ENCODE measurements around the gene TNFRSF13B.
"Not testable (repeated sequence)": the region's sequence is repeated elsewhere in the genome, so short reads cannot be mapped to it uniquely, and the experiment has no call there.

Gene TNFRSF13B

DNA sequence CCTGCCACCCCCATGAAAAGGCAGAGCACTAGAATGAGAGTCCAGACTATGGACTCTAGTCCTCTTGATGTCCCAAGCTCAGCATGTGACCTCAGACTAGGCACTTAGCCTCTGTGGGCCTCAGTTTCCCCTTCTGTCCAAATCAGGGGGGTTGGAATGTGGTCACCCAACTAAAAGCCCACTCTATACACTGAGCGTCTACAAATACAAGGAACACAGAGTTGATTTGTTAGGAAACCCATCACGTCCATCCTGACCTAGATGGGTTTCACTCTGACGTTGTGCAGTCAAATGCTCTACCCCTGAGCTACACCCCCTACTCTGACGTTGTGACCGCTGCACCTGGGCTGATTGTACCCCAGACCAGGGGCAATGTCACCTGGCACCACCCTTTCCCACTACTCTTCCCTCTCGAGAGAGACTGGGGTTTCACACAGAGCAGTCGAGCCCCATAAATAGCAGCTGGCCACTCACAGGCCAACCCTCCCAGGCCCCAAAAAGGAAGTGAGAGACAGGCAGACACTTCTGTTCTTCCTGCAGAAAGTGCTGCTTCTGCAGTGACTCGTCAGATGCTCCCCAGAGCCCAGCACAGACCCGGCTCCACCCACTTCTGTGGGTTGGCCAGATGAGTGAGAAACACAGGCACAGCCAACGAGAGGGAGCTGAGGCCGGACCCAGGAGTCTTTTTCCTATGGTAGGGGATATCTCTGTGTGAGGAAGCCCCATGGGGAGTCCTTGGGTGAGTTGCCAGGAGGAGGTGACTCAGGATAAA is 16.1 kb upstream of the TNFRSF13B start:
- DNase-seq (ENCODE audit: low spot score): peak; percentile 89
- TF ChIP-seq, protein P1, sequence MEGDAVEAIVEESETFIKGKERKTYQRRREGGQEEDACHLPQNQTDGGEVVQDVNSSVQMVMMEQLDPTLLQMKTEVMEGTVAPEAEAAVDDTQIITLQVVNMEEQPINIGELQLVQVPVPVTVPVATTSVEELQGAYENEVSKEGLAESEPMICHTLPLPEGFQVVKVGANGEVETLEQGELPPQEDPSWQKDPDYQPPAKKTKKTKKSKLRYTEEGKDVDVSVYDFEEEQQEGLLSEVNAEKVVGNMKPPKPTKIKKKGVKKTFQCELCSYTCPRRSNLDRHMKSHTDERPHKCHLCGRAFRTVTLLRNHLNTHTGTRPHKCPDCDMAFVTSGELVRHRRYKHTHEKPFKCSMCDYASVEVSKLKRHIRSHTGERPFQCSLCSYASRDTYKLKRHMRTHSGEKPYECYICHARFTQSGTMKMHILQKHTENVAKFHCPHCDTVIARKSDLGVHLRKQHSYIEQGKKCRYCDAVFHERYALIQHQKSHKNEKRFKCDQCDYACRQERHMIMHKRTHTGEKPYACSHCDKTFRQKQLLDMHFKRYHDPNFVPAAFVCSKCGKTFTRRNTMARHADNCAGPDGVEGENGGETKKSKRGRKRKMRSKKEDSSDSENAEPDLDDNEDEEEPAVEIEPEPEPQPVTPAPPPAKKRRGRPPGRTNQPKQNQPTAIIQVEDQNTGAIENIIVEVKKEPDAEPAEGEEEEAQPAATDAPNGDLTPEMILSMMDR (IDR thresholded peaks at IDR 0.05; ENCODE audit: extremely low read depth, missing control alignments): no peak

DNA sequence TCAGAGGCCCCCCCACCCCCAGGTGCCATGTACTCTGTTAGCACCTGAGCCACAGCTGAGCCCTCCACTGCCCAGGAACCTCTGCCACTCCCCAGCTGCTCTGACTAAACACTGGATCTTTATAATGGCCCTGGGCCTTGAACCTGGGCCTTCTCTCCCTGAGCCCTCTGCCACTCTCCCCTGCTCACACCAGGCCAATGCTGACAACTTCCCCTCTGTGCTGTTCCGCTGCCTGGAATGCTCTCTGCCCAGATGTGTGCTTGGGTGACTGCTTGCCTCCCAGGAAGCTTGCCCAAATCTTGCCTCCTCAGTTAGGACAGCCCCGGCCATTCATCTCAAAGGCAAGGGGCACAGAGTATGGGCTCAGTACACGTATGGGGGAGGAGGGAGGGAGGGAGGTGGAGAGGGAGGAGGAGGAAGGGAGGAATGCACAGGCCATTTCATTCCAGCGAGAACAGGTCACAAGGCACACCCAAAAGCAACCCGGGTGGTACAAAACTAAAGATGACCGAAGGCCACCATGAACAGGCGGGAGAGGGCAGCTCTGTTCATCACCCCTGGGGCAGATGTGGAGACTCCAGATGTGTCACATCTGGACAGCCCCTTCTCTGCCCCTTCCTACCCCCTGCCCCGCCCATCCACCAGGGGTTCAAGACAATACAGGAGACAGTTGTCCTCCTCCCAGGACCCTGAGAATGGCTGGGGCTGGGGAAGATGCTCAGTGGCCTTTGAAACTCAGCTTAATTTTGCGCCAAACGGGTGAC is 15.3 kb upstream of the TNFRSF13B start:
- TF ChIP-seq, protein P1 (IDR thresholded peaks at IDR 0.05; ENCODE audit: extremely low read depth, missing control alignments): no peak
- DNase-seq (ENCODE audit: low spot score): no peak

DNA sequence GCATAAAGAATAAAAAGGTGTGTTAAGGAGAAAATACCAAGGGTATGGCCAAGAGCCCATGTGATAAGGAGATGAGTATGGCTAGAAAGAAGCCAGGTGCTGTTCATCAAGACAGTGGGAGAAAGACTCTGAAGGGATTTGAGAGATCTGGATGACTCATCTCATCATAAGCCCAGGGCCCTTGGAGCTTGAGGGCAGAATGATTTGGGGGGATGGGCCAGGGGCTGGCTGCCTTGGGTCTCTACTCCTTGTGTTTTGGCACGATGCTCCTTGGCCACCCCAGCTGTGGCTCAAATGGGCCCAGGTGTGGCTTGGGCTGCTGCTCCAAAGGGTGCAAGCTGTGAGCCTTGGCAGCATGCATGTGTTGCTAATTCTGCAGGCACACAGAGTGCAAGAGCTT is 14.5 kb upstream of the TNFRSF13B start:
- no peak for DNase-seq (ENCODE audit: low spot score)
- TF ChIP-seq, protein P1 (IDR thresholded peaks at IDR 0.05; ENCODE audit: extremely low read depth, missing control alignments): no peak

DNA sequence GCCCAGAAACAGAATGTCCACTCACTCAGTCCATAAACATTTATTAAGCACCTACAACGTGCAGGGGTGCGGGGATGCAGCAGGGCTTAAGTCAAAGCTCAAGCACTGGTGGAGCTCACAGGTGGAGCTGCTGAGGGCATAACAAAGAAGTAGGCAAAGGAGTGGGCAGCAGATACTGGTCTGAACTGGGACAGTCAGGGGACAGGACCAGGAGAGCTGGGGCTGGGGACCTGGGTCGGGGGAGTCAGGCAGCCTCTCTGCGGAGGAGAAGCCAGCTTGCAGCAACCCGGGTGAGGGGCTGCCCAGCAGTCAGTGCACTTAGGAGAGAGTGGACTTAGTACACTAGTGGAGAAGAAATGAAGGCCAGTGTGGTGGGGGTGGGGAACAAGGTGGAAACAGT is 10.0 kb upstream of the TNFRSF13B start:
- DNase-seq (ENCODE audit: low spot score): no peak
- TF ChIP-seq, protein P1 (IDR thresholded peaks at IDR 0.05; ENCODE audit: extremely low read depth, missing control alignments): no peak

DNA sequence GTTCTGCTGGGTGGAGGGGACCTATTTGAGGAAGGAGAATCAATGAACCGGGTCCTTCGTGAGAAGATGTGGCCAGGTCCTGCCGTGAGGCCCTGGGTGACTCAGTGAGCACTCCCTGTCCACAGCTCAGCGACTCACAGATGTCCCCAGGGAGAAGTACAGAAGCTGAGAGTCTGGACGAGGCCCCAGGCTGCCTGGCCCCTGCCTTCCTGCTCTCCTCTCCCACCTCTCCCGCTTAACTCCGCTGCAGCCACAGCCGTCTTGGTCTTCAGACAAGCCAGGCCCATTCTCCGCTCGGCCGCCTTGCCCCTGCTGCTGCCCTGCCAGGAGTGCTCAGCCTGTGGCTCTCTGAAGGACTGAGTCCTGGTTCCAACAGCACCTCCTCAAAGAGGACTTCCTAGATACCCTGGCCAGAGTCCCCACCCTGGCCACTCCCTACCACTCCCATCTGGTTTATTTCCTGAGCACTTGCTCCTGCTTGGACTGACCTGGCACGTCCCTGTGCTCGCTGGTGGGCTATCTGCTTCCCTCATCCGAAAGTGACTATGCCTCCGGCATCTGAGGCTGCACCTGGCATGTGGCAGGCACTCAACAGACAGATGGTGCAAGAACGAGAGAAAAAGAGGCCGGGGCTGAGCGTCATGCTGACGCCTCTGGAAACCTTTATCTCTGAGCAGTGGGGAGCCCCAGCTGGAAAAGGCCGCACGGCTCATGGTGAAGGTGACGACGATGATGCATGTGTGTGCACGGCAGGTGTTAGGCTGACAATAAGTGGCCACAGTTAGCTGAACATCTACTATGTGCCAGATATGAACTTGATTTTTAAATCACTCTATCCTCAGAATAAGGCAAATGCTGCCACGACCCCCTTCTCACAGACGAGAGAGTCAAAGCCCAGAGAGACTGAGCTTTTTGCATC is 9.2 kb upstream of the TNFRSF13B start:
- TF ChIP-seq, protein P1 (IDR thresholded peaks at IDR 0.05; ENCODE audit: extremely low read depth, missing control alignments): no peak
- peak; percentile 67 for DNase-seq (ENCODE audit: low spot score)

DNA sequence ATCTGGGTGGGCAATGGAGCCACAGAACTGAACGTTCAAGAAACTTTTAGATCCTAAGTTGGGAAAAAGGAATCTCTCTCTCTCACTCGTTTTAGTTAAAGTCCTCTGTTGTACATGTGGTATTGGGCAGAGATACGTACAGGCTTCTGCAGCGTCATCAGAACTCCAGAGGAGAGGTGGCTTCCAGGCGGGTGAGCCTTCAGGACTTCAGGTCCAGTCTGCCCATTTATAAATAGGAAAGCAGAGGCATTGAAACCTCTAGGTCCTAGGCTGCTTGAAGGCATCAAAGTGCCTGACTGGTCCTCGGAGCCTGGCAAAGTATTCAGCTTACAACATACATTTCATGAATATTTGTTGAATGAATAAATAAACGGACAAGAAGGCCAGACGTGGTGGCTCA is 8.1 kb upstream of the TNFRSF13B start:
- DNase-seq (ENCODE audit: low spot score): no peak
- TF ChIP-seq, protein P1 (IDR thresholded peaks at IDR 0.05; ENCODE audit: extremely low read depth, missing control alignments): no peak

DNA sequence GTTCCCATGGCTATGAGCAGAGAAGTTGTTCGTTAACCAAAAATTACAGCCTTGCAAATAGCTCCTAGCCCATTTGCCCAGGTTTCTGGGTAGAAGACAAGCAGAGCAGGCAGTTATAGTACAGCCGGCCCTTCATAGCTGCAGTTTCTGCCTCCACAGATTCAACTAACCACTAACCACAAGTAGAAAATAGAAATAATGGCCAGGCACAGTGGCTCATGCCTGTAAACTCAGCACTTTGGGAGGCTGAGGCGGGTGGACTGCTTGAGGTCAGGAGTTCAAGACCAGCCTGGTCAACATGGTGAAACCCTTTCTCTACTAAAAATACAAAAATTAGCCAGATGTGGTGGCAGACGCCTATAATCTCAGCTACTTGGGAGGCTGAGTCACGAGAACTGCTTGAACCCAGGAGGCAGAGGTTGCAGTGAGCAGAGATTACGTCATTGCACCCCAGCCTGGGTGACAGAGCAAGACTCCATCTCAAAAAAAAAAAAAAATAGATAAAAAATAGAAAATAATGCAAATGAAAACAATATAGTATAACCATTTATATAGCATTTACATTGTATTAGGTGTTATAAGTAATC is 7.4 kb upstream of the TNFRSF13B start:
- DNase-seq (ENCODE audit: low spot score): not testable (repeated sequence)
